HG03025 (cell line): ENCODE data around the gene ZNF600.
A peak's percentile ranks its signal among the peaks of the same experiment; 100 is the strongest.
"Not testable (repeated sequence)": the region's sequence is repeated elsewhere in the genome, so short reads cannot be mapped to it uniquely, and the experiment has no call there.

Experiments used
- ATAC-seq: cut with Tn5 transposase; IDR thresholded peaks from one replicate; pipeline ENCODE4 v1.9.1; 2021; ENCODE audit warnings: mild to moderate bottlenecking, moderate library complexity; ENCODE audit not compliant: unreplicated experiment, low FRiP score

The ZNF600 gene

DNA sequence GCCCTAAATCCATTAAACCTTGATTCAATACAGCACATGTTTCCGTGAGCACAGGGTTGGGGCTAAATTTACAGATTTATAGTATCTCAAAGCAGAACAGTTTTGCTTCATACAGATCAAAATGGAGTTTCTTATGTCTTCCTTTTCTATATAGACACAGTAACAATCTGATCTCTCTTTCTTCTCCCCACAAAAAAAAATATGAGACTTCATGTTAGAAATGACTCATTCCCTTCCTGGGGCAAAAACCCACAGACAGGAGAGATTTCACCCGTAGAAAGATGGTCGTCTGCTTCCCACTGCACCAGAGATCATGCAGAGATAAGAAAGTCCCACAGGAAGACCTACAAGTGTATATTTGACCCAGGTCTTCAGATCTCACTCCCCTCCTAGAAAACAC is 44.1 kb downstream of the ZNF600 start:
- ATAC-seq = no peak

DNA sequence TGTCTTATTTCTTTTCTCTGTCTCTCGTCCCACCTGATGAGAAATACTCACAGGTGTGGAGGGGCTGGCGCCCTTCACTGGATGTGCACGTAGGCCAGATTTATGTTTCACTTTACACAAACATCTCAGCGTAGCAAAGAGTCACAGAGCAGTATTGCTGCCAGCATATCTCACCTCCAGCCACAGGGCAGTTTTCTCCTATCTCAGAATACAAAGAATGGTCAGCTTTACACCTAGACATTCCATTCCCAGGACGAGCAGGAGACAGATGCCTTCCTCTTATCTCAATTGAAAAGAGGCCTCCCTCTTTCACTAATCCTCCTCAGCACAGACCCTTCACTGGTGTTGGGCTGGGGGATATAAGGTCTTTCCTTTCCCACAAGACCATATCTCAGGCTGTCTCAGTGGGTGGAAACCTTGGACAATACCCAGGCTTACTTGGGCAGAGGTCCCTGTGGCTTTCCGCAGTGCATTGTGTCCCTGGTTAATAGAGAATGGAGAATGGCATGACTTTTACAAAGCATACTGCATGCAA is 44.6 kb downstream of the ZNF600 start:
- ATAC-seq = no peak

DNA sequence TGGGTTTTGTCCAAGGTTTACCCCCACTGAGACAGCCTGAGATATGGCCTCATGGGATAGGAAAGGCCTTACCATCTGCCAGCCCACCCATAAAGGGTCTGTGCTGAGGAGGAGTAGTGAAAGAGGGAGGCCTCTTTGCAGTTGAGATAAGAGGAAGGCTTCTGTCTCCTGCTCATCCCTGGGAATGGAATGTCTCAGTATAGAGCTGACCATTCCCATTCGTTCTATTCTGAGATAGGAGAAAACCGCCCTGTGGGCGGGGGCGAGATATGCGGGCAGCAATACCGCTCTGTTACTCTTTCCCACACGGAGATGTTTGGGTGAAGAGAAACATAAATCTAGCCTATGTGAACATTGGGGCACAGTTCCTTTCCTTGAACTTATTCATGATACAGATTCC is 45.2 kb downstream of the ZNF600 start:
- ATAC-seq = not testable (repeated sequence)

DNA sequence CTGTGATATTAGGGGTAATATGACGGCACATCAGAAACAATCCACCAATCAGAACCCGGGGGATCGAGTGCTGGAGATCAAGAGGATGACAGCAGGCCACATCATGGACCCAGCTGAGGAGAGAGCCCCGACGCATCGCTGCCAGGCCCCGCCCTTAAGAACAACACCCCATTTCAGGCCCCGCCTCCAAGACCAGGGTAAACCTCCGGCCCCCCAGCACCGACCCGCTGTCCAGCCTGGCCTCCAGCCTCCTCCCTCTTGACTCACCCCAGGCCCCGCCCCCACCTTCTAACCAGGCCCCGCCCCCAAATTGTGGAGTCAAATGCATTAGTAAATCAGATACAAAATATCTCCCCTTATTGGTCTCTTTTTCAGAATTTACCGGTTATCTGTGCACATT is 47.0 kb downstream of the ZNF600 start:
- no peak for ATAC-seq

DNA sequence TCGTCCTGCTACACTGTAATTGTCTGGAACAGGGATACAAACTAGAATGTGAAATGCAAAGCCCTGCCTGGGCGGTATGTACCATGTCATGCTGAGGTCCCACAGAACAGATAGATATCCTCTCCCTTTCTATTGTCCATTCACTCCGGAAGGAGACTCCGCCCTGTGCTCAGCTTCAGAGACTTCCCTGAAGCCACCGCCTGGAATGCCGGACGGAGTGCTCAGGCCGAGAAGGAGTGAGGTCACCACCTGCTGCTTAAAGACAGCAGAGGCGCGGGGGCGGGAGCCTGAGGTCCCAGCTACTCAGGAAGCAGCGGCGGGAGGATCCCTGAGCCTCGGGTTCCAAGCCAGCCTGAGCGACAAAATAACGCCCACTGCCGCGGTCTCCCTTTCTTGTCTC is 50.9 kb downstream of the ZNF600 start:
- ATAC-seq = no peak

DNA sequence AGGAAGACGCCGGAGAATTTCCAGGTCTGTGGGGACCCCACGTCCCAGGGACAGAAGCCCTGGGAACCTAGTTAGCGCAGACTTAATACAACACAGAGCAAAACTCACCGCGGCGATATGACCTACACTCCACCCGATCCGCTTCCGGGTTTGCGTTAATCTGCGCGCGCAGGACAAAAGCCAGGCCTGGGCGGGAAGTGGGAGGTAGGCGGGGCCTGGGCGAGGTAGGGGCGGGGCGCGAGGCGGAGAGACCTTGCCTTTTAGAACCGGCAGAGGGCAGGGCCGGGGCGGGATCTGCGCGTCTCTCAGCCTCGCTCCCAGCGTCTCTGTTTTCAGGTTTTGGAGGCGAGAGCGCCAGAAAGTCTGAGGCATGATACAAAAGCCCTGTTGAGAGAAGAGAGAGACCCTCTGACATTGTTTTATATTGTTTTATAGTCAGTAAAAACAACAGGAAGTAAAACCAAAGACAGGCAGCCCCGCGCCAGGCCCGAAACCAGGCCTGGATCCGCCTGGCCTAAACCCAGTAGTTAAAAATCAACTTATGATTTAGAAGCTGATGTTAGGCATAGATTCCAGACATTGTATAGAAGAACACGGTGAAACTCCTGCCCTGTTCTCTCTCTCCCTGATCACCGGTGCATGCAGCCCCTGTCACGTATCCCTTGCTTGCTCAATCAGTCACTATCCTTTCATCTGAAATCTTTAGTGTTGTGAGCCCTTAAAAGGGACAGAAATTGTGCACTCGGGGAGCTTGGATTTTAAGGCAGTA is 51.5 kb downstream of the ZNF600 start, which contains the start of gene ZNF611:
TSS of gene ZNF611 (minus strand) at position 152 of the 769 bp plus-strand sequence. CDS start 19,150 bp downstream, outside the sequence.
- peak; percentile 65 for ATAC-seq

DNA sequence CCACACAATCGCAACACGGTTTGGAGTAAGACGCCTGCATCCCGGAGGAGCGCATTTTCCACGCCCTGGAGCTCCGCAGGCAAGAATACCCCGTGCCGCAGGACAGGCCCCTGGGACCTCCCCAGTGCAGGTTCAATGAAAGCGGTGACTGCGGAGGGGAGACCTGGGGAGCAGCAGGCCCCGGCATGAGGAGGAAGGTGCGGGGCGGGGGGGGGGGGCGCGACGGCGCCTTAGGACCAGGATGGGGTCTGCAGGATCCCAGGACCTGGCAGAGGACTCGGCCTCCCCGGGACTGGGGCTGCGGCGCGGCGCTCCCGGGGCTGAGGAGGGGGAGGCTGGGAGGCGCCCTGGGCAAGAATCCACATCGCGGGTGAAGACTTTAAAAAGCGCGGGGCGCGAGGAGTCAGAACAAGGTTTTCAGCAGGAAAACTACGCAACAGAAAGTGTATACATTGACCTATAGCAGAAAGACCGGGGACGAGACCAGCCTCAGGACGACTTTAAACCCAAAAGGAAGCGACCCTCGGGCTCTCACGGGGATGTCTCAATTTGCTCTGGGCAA is 52.2 kb downstream of the ZNF600 start:
- ATAC-seq = peak; percentile 38

DNA sequence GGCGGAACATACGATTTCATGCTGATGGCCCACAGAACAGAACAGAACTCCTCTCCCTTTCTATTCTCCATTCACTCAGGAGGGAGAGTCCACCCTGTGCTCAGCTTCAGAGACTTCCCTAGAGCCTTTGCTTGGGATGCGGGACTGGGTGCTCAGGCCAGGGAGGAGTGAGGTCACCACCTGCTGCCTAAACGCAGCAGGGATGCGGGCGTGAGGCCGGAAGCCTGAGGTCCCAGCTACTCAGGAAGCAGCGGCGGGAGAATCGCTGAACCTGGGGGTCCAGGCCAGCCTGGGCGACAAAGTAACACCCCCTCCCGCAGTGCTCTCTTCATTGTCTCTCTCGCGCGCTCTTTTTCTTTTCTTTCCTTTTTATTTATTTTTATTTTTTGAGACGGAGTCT is 60.5 kb downstream of the ZNF600 start:
- not testable (repeated sequence) for ATAC-seq

DNA sequence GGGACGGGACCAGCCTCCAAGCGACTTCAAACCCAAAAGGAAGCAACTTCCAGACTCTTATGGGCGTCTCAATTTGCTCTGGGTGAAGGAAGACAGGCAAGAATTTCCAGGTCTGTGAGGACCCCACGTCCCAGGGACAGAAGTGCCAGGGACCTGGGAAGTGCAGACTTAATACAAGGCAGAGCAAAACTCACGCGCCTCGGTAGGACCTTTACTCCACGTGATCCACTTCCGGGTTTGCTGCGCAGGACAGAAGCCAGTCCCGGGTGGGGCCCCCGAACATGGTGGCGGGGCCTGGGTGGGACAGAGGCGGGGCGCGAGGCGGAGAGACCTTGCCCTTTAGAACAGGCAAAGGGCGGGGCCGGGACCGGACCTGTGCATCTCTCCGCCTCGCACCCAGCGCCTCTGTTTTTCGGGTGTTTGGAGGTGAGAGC is 61.0 kb downstream of the ZNF600 start:
- no peak for ATAC-seq

DNA sequence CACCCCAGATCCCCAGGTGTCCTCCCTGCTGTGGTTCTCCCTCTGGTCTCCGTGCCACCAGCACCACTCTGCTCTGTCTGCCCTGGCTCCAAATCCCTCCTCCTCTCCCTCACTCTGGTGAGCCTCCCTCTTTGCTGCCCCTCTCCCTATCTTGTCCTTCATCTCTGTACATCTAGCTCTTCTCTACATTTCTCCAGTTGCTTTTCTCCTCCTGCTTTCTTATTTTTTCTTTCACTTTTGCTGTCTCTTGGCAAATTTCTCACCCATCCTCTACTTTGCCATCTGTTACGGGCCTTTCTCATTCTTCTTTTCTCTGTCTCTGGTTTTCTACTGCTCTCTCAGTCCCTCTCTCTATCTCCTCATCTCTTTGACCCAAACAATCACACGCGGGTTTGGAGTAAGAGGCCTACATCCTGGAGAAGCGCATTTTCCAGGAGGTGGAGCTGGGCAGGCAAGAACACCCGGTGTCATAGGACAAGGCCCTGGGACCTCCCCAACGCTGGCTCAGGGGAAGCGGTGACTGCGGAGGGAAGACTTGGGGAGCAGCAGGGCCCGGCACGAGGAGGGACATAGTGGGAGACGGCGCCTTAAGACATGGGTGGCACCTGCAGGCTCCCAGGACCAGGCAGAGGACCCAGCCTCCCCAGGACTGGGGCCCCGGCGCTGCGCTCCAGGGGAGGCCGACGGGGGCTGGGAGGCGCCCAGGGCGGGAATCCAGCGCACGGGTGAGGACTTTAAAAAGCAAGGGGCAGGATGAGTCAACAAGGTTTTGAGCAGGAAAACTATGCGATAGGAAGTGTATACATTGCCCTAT is 61.7 kb downstream of the ZNF600 start:
- no peak for ATAC-seq

DNA sequence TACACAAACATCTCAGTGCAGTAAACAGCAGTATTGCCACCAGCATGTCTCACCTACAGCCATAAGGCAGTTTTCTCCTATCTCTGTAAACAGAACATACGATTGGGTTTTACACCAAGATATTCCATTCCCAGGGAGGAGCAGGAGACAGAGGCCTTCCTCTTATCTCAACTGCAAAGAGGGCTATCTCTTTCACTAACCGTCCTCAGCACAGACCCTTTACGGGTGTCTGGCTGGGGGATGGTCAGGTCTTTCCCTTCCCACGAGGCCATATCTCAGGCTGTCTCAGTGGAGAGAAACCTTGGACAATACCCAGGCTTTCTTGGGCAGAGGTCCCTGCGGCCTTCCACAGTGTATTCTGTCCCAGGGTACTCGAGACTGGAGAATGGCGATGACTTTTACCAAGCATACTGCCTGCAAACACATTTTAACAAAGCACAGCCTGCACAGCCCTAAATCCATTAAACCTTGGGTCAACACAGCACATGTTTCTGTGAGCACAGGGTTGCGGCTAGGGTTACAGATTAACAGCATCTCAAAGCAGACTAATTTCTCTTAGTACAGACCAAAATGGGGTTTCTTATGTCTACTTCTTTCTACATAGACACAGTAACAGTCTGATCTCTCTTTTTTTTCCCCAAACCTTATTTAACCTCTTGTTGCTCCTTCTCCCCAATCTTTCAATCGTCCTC is 62.5 kb downstream of the ZNF600 start:
- ATAC-seq = not testable (repeated sequence)

DNA sequence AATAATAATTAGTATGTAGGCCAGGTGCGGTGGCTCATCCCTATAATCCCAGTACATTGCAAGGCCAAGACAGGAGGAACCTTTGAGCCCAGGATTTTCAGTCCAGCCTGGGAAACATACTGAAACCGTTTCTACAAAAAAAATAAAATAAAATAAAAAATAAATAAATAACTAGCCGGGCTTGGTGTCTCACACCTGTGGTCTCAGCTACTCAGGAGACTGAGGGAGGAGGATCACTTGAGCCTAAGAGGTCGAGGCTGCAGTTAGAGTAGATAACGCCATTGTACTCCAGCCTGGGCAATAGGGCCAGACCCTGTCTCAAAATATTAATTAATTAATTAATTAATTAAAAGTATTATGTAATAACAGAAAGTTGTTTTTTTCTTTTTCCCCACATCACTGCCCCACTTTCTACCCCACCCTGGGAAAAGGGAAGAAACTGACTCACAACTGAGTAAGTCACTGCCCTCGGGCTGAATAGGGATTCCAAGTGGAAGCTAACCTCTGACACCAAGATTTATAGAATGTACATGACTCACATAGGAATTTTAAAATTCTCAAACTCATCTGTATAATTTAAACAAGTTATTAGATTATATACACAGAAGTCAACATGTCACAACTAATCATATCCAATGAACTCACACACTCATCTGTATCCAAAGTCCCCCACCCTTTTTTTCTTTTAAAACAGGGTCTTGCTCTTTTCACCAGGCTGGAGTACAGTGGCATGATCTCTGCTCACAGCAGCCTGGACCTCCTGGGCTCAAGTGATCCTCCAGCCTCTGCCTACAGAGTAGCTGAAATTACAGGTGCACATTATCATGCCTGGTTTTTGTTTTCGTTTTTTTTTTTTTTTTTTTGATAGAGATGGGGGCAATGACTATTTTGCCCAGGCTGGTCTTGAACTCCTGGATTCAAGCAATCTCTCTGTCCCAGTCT is 64.3 kb downstream of the ZNF600 start:
- ATAC-seq = no peak

DNA sequence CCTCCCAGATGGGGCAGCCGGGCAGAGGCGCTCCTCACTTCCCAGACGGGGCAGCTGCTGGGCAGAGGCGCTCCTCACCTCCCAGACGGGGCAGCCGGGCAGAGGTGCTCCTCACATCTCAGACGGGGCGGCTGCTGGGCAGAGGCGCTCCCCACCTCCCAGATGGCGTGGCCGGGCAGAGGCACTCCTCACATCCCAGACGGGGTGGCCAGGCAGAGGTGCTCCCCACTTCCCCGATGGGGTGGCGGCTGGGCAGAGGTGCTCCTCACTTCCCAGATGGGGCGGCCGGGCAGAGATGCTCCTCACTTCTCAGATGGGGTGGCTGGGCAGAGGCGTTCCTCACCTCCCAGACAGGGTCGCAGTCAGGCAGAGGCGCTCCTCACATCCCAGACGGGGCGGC is 66.0 kb downstream of the ZNF600 start:
- ATAC-seq = not testable (repeated sequence)

DNA sequence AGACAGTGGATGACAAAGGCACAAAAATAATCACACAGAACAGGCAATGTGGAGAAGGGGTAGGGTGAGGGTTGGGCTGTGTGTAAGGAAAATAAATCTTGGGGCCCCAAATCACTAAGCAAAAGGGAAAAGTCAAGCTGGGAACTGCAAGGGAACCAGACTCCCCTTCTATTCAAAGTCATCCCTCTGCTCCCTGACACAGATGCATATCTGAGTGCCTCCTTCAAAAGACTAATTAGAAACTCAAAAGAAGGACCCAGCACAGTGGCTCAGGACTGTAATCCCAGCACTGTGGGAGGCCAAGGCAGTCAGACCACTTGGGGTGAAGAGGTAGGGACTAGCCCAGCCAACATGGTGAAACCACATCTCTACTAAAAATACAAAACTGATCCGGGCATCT is 70.1 kb downstream of the ZNF600 start:
- ATAC-seq = no peak

DNA sequence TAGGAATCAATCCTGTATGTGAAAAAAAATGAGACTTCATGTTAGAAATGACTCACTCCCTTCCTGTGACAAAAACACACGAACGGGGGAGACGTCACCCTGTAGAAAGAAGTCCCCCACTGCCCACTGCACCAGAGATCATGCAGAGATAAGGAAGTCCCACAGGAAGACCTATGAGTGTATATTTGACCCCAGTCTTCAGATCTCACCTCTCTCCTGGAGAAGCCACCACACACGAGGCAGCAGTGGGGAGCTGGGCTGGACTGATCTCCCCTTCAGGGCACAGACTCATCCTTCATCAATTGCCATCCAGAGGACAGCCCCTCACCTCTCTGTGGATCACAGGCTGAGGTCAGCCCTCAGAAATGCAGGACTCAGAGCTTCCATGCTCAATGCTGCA is 70.7 kb downstream of the ZNF600 start:
- ATAC-seq = not testable (repeated sequence)

DNA sequence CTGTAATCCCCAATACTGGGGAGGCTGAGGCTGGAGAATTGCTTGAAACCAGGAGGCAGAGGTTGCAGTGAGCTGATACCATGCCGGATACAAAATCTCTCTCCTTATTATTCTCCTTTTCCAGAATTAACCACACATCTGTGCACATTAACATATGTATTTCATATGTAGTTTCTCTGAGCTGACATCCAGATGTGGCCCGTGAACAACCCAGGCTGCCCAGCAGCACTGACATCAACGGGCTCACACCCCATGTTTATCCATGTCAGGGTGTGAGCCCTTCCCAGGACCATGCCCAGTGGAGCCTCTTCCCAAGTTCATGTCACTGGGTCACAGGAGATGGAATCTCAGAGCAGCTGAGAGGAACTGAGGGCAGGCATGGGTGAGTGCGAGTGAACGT is 71.3 kb downstream of the ZNF600 start:
- not testable (repeated sequence) for ATAC-seq
